ENCODE measurements around the gene ARL4D. TPM values are rescaled to one million over a fixed set of nuclear protein-coding genes. Genes with fewer than 3 reads are reported as not detected.
A peak's percentile ranks its signal among the peaks of the same experiment; 100 is the strongest.

Gene ARL4D
- total and polyA plus RNA-seq, 11 donors, result 2.2 to 16.2 (median 4.2) TPM

GRCh38 chr17:43367737-43368242 is 31.0 kb upstream of the ARL4D start:
- intact Hi-C loops (cut with DNase I), result loop anchor here in 3 of 10 donors (2.0 to 10.0 kb wide), 2 partner anchors 21 to 53 kb away; no protein-coding TSS in a partner anchor
- peak overlapping the region in 11 of 12 donors; percentile 40 to 70 (median 61) for H3K4me3 ChIP-seq
- H3K27ac ChIP-seq, result peak overlapping the region; percentile 95 to 100 (median 99)
- H3K27me3 ChIP-seq, result no peaks in the 10 kb centered on the region
- H3K36me3 ChIP-seq, result no peaks in the 10 kb centered on the region
- WGBS, 4 donors, result 14 to 23% (median 19%) methylated on average over 11 of the region's 11 CpGs
- H3K9me3 ChIP-seq, result no peaks in the 10 kb centered on the region
- ATAC-seq (peak; percentile 2 to 20 (median 16)), DNase-seq (no peak)
- peaks cover 0 to 43% (median 28%) of the 10 kb centered on the region in 12 donors for H3K4me1 ChIP-seq
- TF ChIP-seq CTCF (IDR thresholded peaks at IDR 0.05) (no peak), POLR2A (IDR thresholded peaks at IDR 0.05) (no peak)

GRCh38 chr17:43368740-43369506 is 29.9 kb upstream of the ARL4D start:
- Histone ChIP-seq H3K27ac (peak overlapping the region; percentile 95 to 100 (median 99)), H3K4me3 (peak overlapping the region; percentile 16 to 70 (median 60)), H3K4me1 (peaks cover 0 to 50% (median 33%) of the 10 kb centered on the region in 12 donors), H3K27me3 (no peaks in the 10 kb centered on the region), H3K36me3 (no peaks in the 10 kb centered on the region), H3K9me3 (no peaks in the 10 kb centered on the region)
- intact Hi-C loops (cut with DNase I), result loop anchor here in 5 of 10 donors (1.0 to 10.0 kb wide), 4 partner anchors 19 to 54 kb away; no protein-coding TSS in a partner anchor
- DNase-seq (peak; percentile 88 to 92 (median 88)), ATAC-seq (peak; percentile 80 to 89 (median 87))
- peak in 1 of 2 donors; percentile 22 for TF ChIP-seq POLR2A (IDR thresholded peaks at IDR 0.05)
- TF ChIP-seq CTCF (IDR thresholded peaks at IDR 0.05), result peak in 3 of 12 donors; percentile 10 to 38 (median 24)
- 2 to 6% (median 5%) methylated on average over 25 to 51 of the region's 51 CpGs for WGBS, 4 donors

- Histone ChIP-seq H3K36me3 (no peaks in the 10 kb centered on the region), H3K4me1 (peaks cover 0 to 50% (median 33%) of the 10 kb centered on the region in 12 donors), H3K9me3 (no peaks in the 10 kb centered on the region), H3K27me3 (no peaks in the 10 kb centered on the region), H3K27ac (peak overlapping the region; percentile 95 to 100 (median 99)), H3K4me3 (peak overlapping the region in 8 of 12 donors; percentile 55 to 70 (median 62))
- no peak for ATAC-seq
- TF ChIP-seq CTCF (IDR thresholded peaks at IDR 0.05) (no peak), POLR2A (IDR thresholded peaks at IDR 0.05) (no peak)
- DNase-seq, result no peak
- intact Hi-C loops (cut with DNase I), result loop anchor here in 6 of 10 donors (1.0 to 10.0 kb wide), 4 partner anchors 18 to 55 kb away; no protein-coding TSS in a partner anchor
- 89 to 93% (median 91%) methylated on average over 5 of the region's 5 CpGs for WGBS, 4 donors
Measured at GRCh38 chr17:43369986-43370385, 28.8 kb upstream of the ARL4D start.

All from heart left ventricle (tissue), 16 donors.